GF-D8 (cell line): Measurements from ENCODE around the gene MED12L.

Source experiments
- DNase-seq: peaks from one replicate; lab custom pipeline; 2025; lab: John Stamatoyannopoulos, UW

MED12L gene

GRCh38 chr3:151462278-151462780 lies 376.9 kb downstream of the MED12L start:
- no peak for DNase-seq

- no peak for DNase-seq
Measured at GRCh38 chr3:151462991-151463390, 377.5 kb downstream of the MED12L start.

DNA sequence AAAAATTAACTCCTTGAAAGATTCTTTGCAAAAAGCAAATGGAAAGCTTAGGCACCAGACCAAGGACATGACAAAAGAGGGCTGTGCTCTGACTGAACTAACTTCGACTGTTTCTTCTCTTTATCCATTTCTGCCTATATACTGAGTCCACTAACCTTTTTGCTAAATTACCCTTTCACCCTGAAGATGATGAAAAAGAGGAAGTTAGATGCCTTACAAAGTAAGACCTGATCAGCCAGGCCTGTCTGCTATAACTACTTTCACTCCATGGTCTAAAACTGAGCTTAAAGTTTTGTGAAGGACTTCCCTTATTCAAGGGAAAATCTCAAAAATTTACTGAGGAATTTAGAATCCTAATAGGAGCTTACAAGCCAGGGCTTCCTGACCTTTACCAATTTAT lies 381.6 kb downstream of the MED12L start:
- no peak for DNase-seq

GRCh38 chr3:151468284-151468917 lies 382.9 kb downstream of the MED12L start:
- DNase-seq, result no peak

DNA sequence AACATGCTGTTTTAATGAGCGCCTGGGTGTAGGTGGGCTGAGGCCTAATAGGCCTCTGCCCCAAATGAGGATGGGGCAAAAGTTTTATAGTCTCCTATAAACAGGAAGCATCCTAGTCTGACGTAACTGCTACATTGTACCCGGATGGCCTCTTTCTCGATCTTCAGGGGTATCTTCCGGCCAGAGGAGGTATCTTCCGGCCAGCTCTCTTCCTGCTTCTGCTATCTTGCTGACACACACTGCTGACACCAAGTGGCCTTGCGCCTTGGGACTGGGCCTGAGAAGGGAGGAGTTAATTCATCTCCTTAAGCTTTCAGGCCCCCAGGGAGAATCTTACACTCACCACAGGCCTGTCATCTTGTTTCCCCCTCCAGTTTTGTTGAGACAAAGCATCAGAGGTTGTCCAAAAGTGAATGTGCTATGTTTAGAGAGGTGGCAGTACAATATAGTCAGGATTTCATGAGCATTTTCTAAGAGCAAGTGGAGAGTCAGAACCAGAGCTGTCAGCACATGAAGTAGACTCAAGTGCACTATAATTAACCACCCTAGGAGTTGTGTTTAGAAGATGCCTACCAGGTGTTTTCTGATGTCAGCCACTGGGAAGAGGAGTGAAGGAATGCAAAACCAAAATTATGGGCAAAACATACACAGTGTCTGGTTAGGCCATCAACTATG lies 391.0 kb downstream of the MED12L start:
- no peak for DNase-seq

GRCh38 chr3:151477591-151478334 lies 392.3 kb downstream of the MED12L start:
- DNase-seq, result no peak

- DNase-seq, result no peak
Measured at GRCh38 chr3:151478335-151478697, 392.9 kb downstream of the MED12L start.

- DNase-seq, result no peak
Measured at GRCh38 chr3:151479452-151479851, 394.0 kb downstream of the MED12L start.

GRCh38 chr3:151480492-151480891 lies 395.0 kb downstream of the MED12L start:
- DNase-seq, result no peak

DNA sequence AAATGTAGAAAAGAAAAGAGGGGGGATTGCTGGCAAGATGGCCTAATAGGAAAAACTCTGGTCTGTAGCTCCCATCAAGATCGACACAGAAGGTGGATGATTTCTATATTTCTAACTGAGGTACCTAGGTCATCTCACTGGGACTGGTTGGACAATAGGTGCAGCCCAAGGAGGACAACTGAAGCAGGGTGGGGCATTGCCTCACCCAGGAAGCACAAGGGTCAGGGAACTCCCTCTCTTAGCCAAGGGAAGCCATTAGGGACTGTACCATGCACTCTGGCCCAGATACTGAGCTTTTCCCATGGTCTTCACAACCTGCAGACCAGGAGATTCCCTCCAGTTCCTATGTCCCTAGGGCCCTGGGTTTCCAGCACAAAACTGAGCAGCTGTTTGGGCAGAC lies 398.0 kb downstream of the MED12L start:
- no peak for DNase-seq

DNA sequence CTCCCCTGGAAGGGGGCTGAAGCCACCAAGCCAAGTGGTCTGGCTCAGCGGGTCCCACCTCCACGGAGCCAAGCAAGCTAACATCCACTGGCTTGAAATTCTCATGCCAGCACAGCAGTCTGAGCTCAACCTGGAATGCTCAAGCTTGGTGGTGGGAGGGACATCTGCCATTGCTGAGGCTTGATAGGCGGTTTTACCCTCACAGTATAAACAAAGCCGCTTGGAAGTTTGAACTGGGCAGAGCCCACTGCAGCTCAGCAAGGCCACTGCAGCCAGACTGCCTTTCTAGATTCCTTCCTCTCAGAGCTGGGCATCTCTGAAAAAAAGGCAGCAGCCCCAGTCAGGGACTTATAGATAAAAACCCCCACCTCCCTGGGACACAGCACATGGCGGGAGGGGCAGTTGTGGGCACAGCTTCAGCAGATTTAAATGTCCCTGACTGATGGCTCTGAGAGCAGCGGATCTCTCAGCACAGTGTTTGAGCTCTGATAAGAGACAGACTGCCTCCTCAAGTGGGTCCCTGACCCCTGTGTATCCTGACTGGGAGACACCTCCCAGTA lies 398.6 kb downstream of the MED12L start:
- DNase-seq, result no peak
